WTC11 (cell line): ENCODE results near the gene NDUFA11. TPM values are rescaled to one million over a fixed set of nuclear protein-coding genes. Genes with fewer than 3 reads are reported as not detected.

ENCODE experiments used
- ATAC-seq: fragments of 200-7000 bp; cut with Tn5 transposase; 2 replicates; pipeline ENCODE4 v1.10.0; 2021; ENCODE audit warnings: mild to moderate bottlenecking, moderate library complexity
- CTCF ChIA-PET: fragments of 300-600 bp; sonication (Branson Sonifier 250); formaldehyde crosslinking; loops from one replicate; lab custom pipeline; 2021; ENCODE audit warnings: antibody characterized with exemption; lab: Charles Lee
- POLR2A ChIA-PET: fragments of 350-600 bp; sonication (Branson Sonifier 250); formaldehyde crosslinking; loops from one replicate; lab custom pipeline; 2021; ENCODE audit warnings: antibody characterized with exemption; lab: Charles Lee
- DNase-seq: peaks from one replicate; pipeline ENCODE4 v3.0.0; 2021; ENCODE audit warnings: low spot score
- H3K27ac Mint-ChIP-seq: 2 replicates; pipeline ENCODE4 v1.8.0; 2021; ENCODE audit warnings: mixed read lengths
- H3K27me3 Mint-ChIP-seq: 2 replicates; pipeline ENCODE4 v1.8.0; 2021; ENCODE audit warnings: low read depth, mild to moderate bottlenecking, moderate library complexity, mixed read lengths
- H3K36me3 Mint-ChIP-seq: 2 replicates; pipeline ENCODE4 v1.8.0; 2021; ENCODE audit warnings: mixed read lengths
- H3K4me1 Mint-ChIP-seq: 2 replicates; pipeline ENCODE4 v1.8.0; 2022; ENCODE audit warnings: mixed read lengths
- H3K4me3 Mint-ChIP-seq: 2 replicates; pipeline ENCODE4 v1.8.0; 2021; ENCODE audit warnings: mild to moderate bottlenecking, moderate library complexity, mixed read lengths
- H3K9me3 Mint-ChIP-seq: 2 replicates; pipeline ENCODE4 v1.8.0; 2021; ENCODE audit warnings: mixed read lengths
- AR ChIP-seq: fragments of 250-450 bp; sonication (Bioruptor Pico); IDR thresholded peaks from 2 replicates; pipeline ENCODE4 v1.9.0; 2021; ENCODE audit warnings: mild to moderate bottlenecking
- ATF3 ChIP-seq: sonication (generic); formaldehyde crosslinking; conservative IDR thresholded peaks from 2 replicates; pipeline ENCODE4 v1.8.1; 2022; ENCODE audit warnings: mild to moderate bottlenecking, missing genetic modification reagents
- CTCF ChIP-seq: fragments of 200-600 bp; IDR thresholded peaks from 2 replicates; pipeline ENCODE4 v1.8.0; 2022; ENCODE audit warnings: antibody characterized with exemption
- E2F1 ChIP-seq: sonication (generic); formaldehyde crosslinking; IDR thresholded peaks from 2 replicates; pipeline ENCODE4 v1.8.0; 2022; ENCODE audit warnings: mild to moderate bottlenecking, missing genetic modification reagents
- E2F5 ChIP-seq: sonication (generic); formaldehyde crosslinking; IDR thresholded peaks from 2 replicates; pipeline ENCODE4 v1.8.1; 2022; ENCODE audit warnings: mild to moderate bottlenecking, moderate library complexity, missing genetic modification reagents
- ESRRA ChIP-seq: sonication (generic); formaldehyde crosslinking; IDR thresholded peaks from 2 replicates; pipeline ENCODE4 v1.8.1; 2022; ENCODE audit warnings: mild to moderate bottlenecking, missing genetic modification reagents, borderline replicate concordance
- GABPB1 ChIP-seq: sonication (generic); formaldehyde crosslinking; IDR thresholded peaks from 2 replicates; pipeline ENCODE4 v1.8.1; 2023; ENCODE audit warnings: mild to moderate bottlenecking, missing genetic modification reagents
- HMGA2 ChIP-seq: fragments of 250-450 bp; sonication (Bioruptor Pico); IDR thresholded peaks from 2 replicates; pipeline ENCODE4 v1.4.0; 2021; ENCODE audit warnings: mild to moderate bottlenecking, moderate library complexity
- KAT7 ChIP-seq: sonication (generic); formaldehyde crosslinking; IDR thresholded peaks from 2 replicates; pipeline ENCODE4 v1.8.1; 2023; ENCODE audit warnings: missing genetic modification reagents, mild to moderate bottlenecking, borderline replicate concordance
- MXD4 ChIP-seq: fragments of 250-450 bp; sonication (Bioruptor Pico); IDR thresholded peaks from 2 replicates; pipeline ENCODE4 v1.8.0; 2021; ENCODE audit warnings: mild to moderate bottlenecking, moderate library complexity, borderline replicate concordance
- NFE2L1 ChIP-seq: sonication (generic); formaldehyde crosslinking; IDR thresholded peaks from 2 replicates; pipeline ENCODE4 v1.8.1; 2023; ENCODE audit warnings: missing genetic modification reagents
- OVOL2 ChIP-seq: fragments of 250-450 bp; sonication (Bioruptor Pico); IDR thresholded peaks from 2 replicates; pipeline ENCODE4 v1.9.0; 2021; ENCODE audit warnings: mild to moderate bottlenecking, borderline replicate concordance
- PREB ChIP-seq: sonication (generic); formaldehyde crosslinking; IDR thresholded peaks from 2 replicates; pipeline ENCODE4 v1.8.1; 2022; ENCODE audit warnings: mild to moderate bottlenecking, missing genetic modification reagents, moderate library complexity, borderline replicate concordance
- RORB ChIP-seq: fragments of 250-450 bp; sonication (Bioruptor Pico); IDR thresholded peaks from 2 replicates; pipeline ENCODE4 v1.9.0; 2021; ENCODE audit warnings: mild to moderate bottlenecking
- SP1 ChIP-seq: sonication (generic); formaldehyde crosslinking; conservative IDR thresholded peaks from 2 replicates; pipeline ENCODE4 v1.8.1; 2022; ENCODE audit warnings: missing genetic modification reagents
- TCF7 ChIP-seq: sonication (generic); formaldehyde crosslinking; IDR thresholded peaks from 2 replicates; pipeline ENCODE4 v1.8.0; 2022; ENCODE audit warnings: mild to moderate bottlenecking, low read depth, missing genetic modification reagents, moderate library complexity
- TEAD1 ChIP-seq: sonication (generic); formaldehyde crosslinking; IDR thresholded peaks from 2 replicates; pipeline ENCODE4 v1.8.0; 2022; ENCODE audit warnings: mild to moderate bottlenecking, missing genetic modification reagents
- TP53 ChIP-seq: sonication (generic); formaldehyde crosslinking; IDR thresholded peaks from 2 replicates; pipeline ENCODE4 v1.8.1; 2023; ENCODE audit warnings: mild to moderate bottlenecking, missing genetic modification reagents
- ZBTB21 ChIP-seq: sonication (generic); formaldehyde crosslinking; IDR thresholded peaks from 2 replicates; pipeline ENCODE4 v1.8.1; 2023; ENCODE audit warnings: mild to moderate bottlenecking, missing genetic modification reagents, borderline replicate concordance
- ZNF219 ChIP-seq: sonication (generic); formaldehyde crosslinking; IDR thresholded peaks from 2 replicates; pipeline ENCODE4 v1.8.0; 2023; ENCODE audit warnings: missing genetic modification reagents, mild to moderate bottlenecking, borderline replicate concordance
- ZNF263 ChIP-seq: sonication (generic); formaldehyde crosslinking; IDR thresholded peaks from 2 replicates; pipeline ENCODE4 v1.8.1; 2022; ENCODE audit warnings: low read depth, mild to moderate bottlenecking, moderate library complexity, missing genetic modification reagents
- ZNF416 ChIP-seq: fragments of 250-450 bp; sonication (Bioruptor Pico); IDR thresholded peaks from 2 replicates; pipeline ENCODE4 v1.9.0; 2021; ENCODE audit warnings: mild to moderate bottlenecking, inconsistent platforms
- ZNF512 ChIP-seq: sonication (generic); formaldehyde crosslinking; IDR thresholded peaks from 2 replicates; pipeline ENCODE4 v1.8.1; 2022; ENCODE audit warnings: missing genetic modification reagents, borderline replicate concordance
- total RNA-seq: library from RNA; stranded (reverse); gene quantifications from 3 replicates; pipeline ENCODE4 v1.2.3, GENCODE V29; 2021

NDUFA11 gene
- total RNA-seq, 1 experiment from 2014 or later, result 261 TPM

GRCh38 chr19:5895409-5895808 lies 8.2 kb downstream of the NDUFA11 start:
- peaks cover 6% of the 10 kb centered on the region for H3K36me3 Mint-ChIP-seq
- ATAC-seq (no peak), DNase-seq (no peak)
- H3K27me3 Mint-ChIP-seq, result peaks cover 9% of the 10 kb centered on the region
- no peak overlapping the region for H3K27ac Mint-ChIP-seq
- POLR2A ChIA-PET, result no interaction called here
- H3K4me3 Mint-ChIP-seq, result no peak overlapping the region
- no peak for TF ChIP-seq MXD4
- TF ChIP-seq ESRRA (CRISPR knock-in tag), result no peak
- no peak for TF ChIP-seq E2F1 (CRISPR knock-in tag)
- TF ChIP-seq GABPB1 (CRISPR knock-in tag), result no peak
- no peak for TF ChIP-seq ZNF219 (CRISPR knock-in tag)
- TF ChIP-seq CTCF, result no peak
- no peak for TF ChIP-seq TP53 (CRISPR knock-in tag)
- no peak for TF ChIP-seq TEAD1 (CRISPR knock-in tag)
- TF ChIP-seq HMGA2 (CRISPR knock-in tag), result no peak
- no peak for TF ChIP-seq ZNF512
- TF ChIP-seq ZNF263 (CRISPR knock-in tag), result no peak
- no peak for TF ChIP-seq NFE2L1 (CRISPR knock-in tag)
- no peak for TF ChIP-seq E2F5
- TF ChIP-seq SP1, result no peak
- no peak for TF ChIP-seq TCF7 (CRISPR knock-in tag)
- TF ChIP-seq AR (CRISPR knock-in tag), result no peak
- no peak for TF ChIP-seq ZNF416 (CRISPR knock-in tag)
- H3K9me3 Mint-ChIP-seq, result no peaks in the 10 kb centered on the region
- CTCF ChIA-PET, result no interaction called here
- H3K4me1 Mint-ChIP-seq, result 0 out of 2 replicates have a peak, but pooled peaks cover 3% of the 10 kb centered on the region

- Mint-ChIP-seq H3K9me3 (no peaks in the 10 kb centered on the region), H3K4me3 (no peak overlapping the region), H3K27me3 (peaks cover 9% of the 10 kb centered on the region), H3K4me1 (0 out of 2 replicates have a peak, but pooled peaks cover 3% of the 10 kb centered on the region), H3K36me3 (peaks cover under 1% of the 10 kb centered on the region), H3K27ac (no peak overlapping the region)
- DNase-seq (no peak), ATAC-seq (no peak)
- POLR2A ChIA-PET, result no interaction called here
- CTCF ChIA-PET, result no interaction called here
- TF ChIP-seq RORB (no peak), OVOL2 (CRISPR knock-in tag) (no peak), KAT7 (CRISPR knock-in tag) (no peak), ZBTB21 (CRISPR knock-in tag) (no peak), MXD4 (no peak), CTCF (no peak), PREB (CRISPR knock-in tag) (no peak), ATF3 (CRISPR knock-in tag) (no peak)
Measured at GRCh38 chr19:5894704-5895349, 8.8 kb downstream of the NDUFA11 start.
